GM12864 (cell line): ENCODE data around the gene DGKD.

Source experiments
- DNase-seq: peaks from one replicate; pipeline ENCODE4 v3.0.0-alpha.2; 2011; ENCODE audit warnings: low read depth
- H3K4me3 ChIP-seq: 2 replicates; pipeline ENCODE4 v1.5.1; 2011; ENCODE audit warnings: mild to moderate bottlenecking, low read depth, low read length, control low read depth
- CTCF ChIP-seq: IDR thresholded peaks from 2 replicates; pipeline ENCODE4 v1.5.1; 2011; ENCODE audit warnings: low read depth, mild to moderate bottlenecking, moderate library complexity, low read length, control low read depth, inconsistent platforms; ENCODE audit errors: missing control alignments

Gene DGKD

GRCh38 chr2:233437439-233437955 is 83.2 kb downstream of the DGKD start:
- no peak overlapping the region for H3K4me3 ChIP-seq
- TF ChIP-seq CTCF, result no peak
- no peak for DNase-seq

GRCh38 chr2:233438573-233439147 is 84.4 kb downstream of the DGKD start:
- no peak overlapping the region for H3K4me3 ChIP-seq
- no peak for DNase-seq
- no peak for TF ChIP-seq CTCF

GRCh38 chr2:233439191-233439590 is 84.9 kb downstream of the DGKD start:
- TF ChIP-seq CTCF, result no peak
- no peak for DNase-seq

GRCh38 chr2:233440314-233440713 is 86.0 kb downstream of the DGKD start:
- DNase-seq, result no peak
- no peak for TF ChIP-seq CTCF

More at GRCh38 chr2:233439191-233439590, 84.9 kb downstream of the DGKD start:
- no peak overlapping the region for H3K4me3 ChIP-seq

GRCh38 chr2:233440714-233441113 is 86.4 kb downstream of the DGKD start:
- DNase-seq, result no peak
- TF ChIP-seq CTCF, result no peak
- H3K4me3 ChIP-seq, result no peak overlapping the region

More at GRCh38 chr2:233440314-233440713, 86.0 kb downstream of the DGKD start:
- no peak overlapping the region for H3K4me3 ChIP-seq

GRCh38 chr2:233441161-233442027 is 87.1 kb downstream of the DGKD start:
- TF ChIP-seq CTCF, result no peak
- no peak for DNase-seq
- H3K4me3 ChIP-seq, result no peak overlapping the region
